Adrenal gland (tissue), 12 donors: ENCODE measurements around the gene CATSPERZ. TPM values are rescaled to one million over a fixed set of nuclear protein-coding genes. Genes with fewer than 3 reads are reported as not detected.
A peak's percentile ranks its signal among the peaks of the same experiment; 100 is the strongest.
"Not testable (repeated sequence)": the region's sequence is repeated elsewhere in the genome, so short reads cannot be mapped to it uniquely, and the experiment has no call there.

Experiments used
- DNase-seq, 7 donors: peaks; one replicate each; pipeline ENCODE4 v3.0.0-alpha.2; 2019 to 2020
- H3K27ac ChIP-seq, 5 donors: fragments of 200-600 bp; sonication (generic) in 4 of 5; 1 replicate in 3 of 5; 2 replicates in 2 of 5; pipeline versions ENCODE4 v1.5.1 to v1.8.0; 2016 to 2020; ENCODE audit warnings: mild to moderate bottlenecking in 1 of 5
- H3K27me3 ChIP-seq: fragments of 200-600 bp; 2 replicates; pipeline ENCODE4 v1.8.0; 2021
- H3K36me3 ChIP-seq, 2 donors: fragments of 200-600 bp; replicated peaks in 1 of 2; 1 replicate in 1 of 2; 2 replicates in 1 of 2; pipeline versions ENCODE4 v1.5.1 to v1.8.0; 2018 to 2022
- H3K4me1 ChIP-seq, 2 donors: fragments of 200-600 bp; replicated peaks in 1 of 2; 1 replicate in 1 of 2; 2 replicates in 1 of 2; pipeline versions ENCODE4 v1.5.1 to v1.8.0; 2018 to 2021
- H3K4me3 ChIP-seq, 4 donors: fragments of 200-600 bp; sonication (generic) in 3 of 4; one replicate each; pipeline ENCODE4 v1.5.1; 2016 to 2018
- H3K9me3 ChIP-seq, 3 donors: fragments of 200-600 bp; sonication (generic) in 1 of 3; replicated peaks in 1 of 3; 1 replicate in 2 of 3; 2 replicates in 1 of 3; pipeline versions ENCODE4 v1.5.1 to v1.8.0; 2016 to 2021
- CTCF ChIP-seq, 6 experiments: fragments of 450-650 bp in 4 of 6; fragments of 200-600 bp in 2 of 6; sonication (generic) in 1 of 6; IDR thresholded peaks; 1 replicate in 5 of 6; 2 replicates in 1 of 6; pipeline versions ENCODE4 v1.5.1 to v1.8.0; 2016 to 2021; ENCODE audit warnings: antibody characterized with exemption in 6 of 6, mild to moderate bottlenecking in 2 of 6, moderate library complexity in 1 of 6
- POLR2A ChIP-seq, 2 donors: fragments of 450-650 bp; IDR thresholded peaks; one replicate each; pipeline ENCODE4 v1.6.1; 2017; ENCODE audit warnings: antibody characterized with exemption in 2 of 2, mild to moderate bottlenecking in 2 of 2, moderate library complexity in 1 of 2
- WGBS, 4 donors: extraction: QIAGEN DNeasy Blood & Tissue Kit in 2 of 4; methylation state at CpG; one replicate each; pipeline versions ENCODE4 v1.1.5 to v1.1.7; 2013 to 2017; 5-methylcytosine and 5-hydroxymethylcytosine counted together
- intact Hi-C, 2 donors: fragments of 100-400 bp; cut with DNase I; formaldehyde crosslinking; loops; one replicate each; pipeline versions ENCODE4 v1.14.1 to v1.15.0; 2022 to 2023
- polyA plus RNA-seq, 3 donors: library from polyadenylated mRNA; stranded (reverse); fragments of 200-250 nt in 2 of 3; fragments of 350-450 nt in 1 of 3; fragmentation: Illumina TruSeq in 1 of 3; extraction: RNeasy Lipid Tissue Mini Kit (QIAGEN cat#74804) in 1 of 3; gene quantifications; one replicate each; pipeline ENCODE4 v1.2.3, GENCODE V29; 2013 to 2014
- total RNA-seq, 9 donors: library from RNA; depleted of rRNA in 4 of 9; stranded (reverse); fragments of >200 nt in 4 of 9; fragments of 120-200 nt in 1 of 9; fragmentation: NEBNext Ultra II Directional in 1 of 9; extraction: Animal tissue kit (Norgen Biotek cat#: 25700) in 1 of 9; gene quantifications; one replicate each; pipeline versions ENCODE4 v1.1.0 to v1.2.4, GENCODE V29; 2013 to 2023
- donor health status: healthy with polysubstance abuse.
- donor health status: Bipolar disorder and iron deficiency.
- donor health status: DM: yes; HTN: yes; CAD: no.
- donor health status: DM: no; HTN: no; CAD: no.
- donor health status: DM: no; HTN: no; CAD: no.
- donor health status: DM: yes; HTN: yes; CAD: no.

CATSPERZ gene
- total and polyA plus RNA-seq, 12 donors = 0.28 to 1.2 (median 0.71) TPM; not detected in 8

GRCh38 chr11:64323373-64323772 lies 23.2 kb downstream of the CATSPERZ start:
- no peaks in the 10 kb centered on the region for H3K9me3 ChIP-seq
- DNase-seq = no peak
- no peaks in the 10 kb centered on the region for H3K27me3 ChIP-seq
- H3K4me3 ChIP-seq = no peak overlapping the region
- TF ChIP-seq CTCF (IDR thresholded peaks at IDR 0.05) (no peak), POLR2A (IDR thresholded peaks at IDR 0.05) (no peak)
- H3K36me3 ChIP-seq = peaks cover 0 to 14% of the 10 kb centered on the region in 2 donors
- 42 to 70% (median 67%) methylated on average over 2 to 5 of the region's 5 CpGs for WGBS, 4 donors
- intact Hi-C loops = no loop called here
- peaks cover 10 to 11% of the 10 kb centered on the region in 2 donors for H3K4me1 ChIP-seq
- peak overlapping the region in 2 of 5 donors; percentile 34 to 44 for H3K27ac ChIP-seq

DNA sequence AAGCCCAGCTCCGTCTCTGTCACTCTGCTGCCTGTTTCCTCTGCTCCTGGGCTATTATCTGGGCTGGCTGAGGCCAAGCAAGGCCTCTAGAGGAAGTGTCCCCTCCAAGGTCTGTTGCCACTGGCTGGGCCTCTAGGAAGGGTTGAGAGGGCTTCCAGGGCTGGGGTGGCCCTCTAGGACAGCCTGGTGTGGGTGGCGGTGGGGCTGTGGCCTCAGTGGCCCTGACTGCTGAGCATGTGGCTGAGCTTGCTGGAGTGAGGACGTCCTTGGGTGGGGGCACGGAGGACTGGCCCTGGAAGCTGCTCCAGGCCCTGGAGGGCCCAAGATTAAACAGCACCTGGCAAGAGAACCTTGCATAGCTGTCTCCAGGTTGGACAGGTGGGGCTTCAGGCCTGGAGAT lies 23.8 kb downstream of the CATSPERZ start:
- DNase-seq = peak in 2 of 7 donors; percentile 19 to 27
- H3K4me1 ChIP-seq, H3K9me3 ChIP-seq, H3K27me3 ChIP-seq, H3K4me3 ChIP-seq, intact Hi-C loops: not testable (repeated sequence)
- H3K36me3 ChIP-seq = peaks cover 0 to 14% of the 10 kb centered on the region in 2 donors
- H3K27ac ChIP-seq = peak overlapping the region in 4 of 5 donors; percentile 43 to 64 (median 46)
- WGBS, 4 donors = 49 to 78% (median 58%) methylated on average over 1 to 4 of the region's 4 CpGs

GRCh38 chr11:64324692-64325469 lies 24.7 kb downstream of the CATSPERZ start:
- Histone ChIP-seq H3K27ac (peak overlapping the region in 2 of 5 donors; percentile 44 to 64), H3K4me1 (no peaks in the 10 kb centered on the region), H3K27me3 (no peaks in the 10 kb centered on the region), H3K9me3 (no peaks in the 10 kb centered on the region), H3K36me3 (peaks cover 0 to 14% of the 10 kb centered on the region in 2 donors), H3K4me3 (no peak overlapping the region)
- TF ChIP-seq CTCF (IDR thresholded peaks at IDR 0.05) (no peak), POLR2A (IDR thresholded peaks at IDR 0.05) (no peak)
- WGBS, 4 donors = 75 to 82% (median 78%) methylated on average over 11 of the region's 11 CpGs
- peak in 1 of 7 donors; percentile 43 for DNase-seq
- intact Hi-C loops = no loop called here

GRCh38 chr11:64327375-64327774 lies 27.2 kb downstream of the CATSPERZ start:
- no peak overlapping the region for H3K4me3 ChIP-seq
- peaks cover 0 to 5% of the 10 kb centered on the region in 2 donors for H3K36me3 ChIP-seq
- H3K4me1 ChIP-seq = peaks cover 8 to 14% of the 10 kb centered on the region in 2 donors
- H3K27ac ChIP-seq = no peak overlapping the region
- intact Hi-C loops = no loop called here
- 86 to 90% (median 88%) methylated on average over 2 of the region's 2 CpGs for WGBS, 4 donors
- no peak for DNase-seq
- H3K9me3 ChIP-seq = no peaks in the 10 kb centered on the region
- TF ChIP-seq CTCF (IDR thresholded peaks at IDR 0.05) (no peak), POLR2A (IDR thresholded peaks at IDR 0.05) (no peak)
- H3K27me3 ChIP-seq = no peaks in the 10 kb centered on the region

DNA sequence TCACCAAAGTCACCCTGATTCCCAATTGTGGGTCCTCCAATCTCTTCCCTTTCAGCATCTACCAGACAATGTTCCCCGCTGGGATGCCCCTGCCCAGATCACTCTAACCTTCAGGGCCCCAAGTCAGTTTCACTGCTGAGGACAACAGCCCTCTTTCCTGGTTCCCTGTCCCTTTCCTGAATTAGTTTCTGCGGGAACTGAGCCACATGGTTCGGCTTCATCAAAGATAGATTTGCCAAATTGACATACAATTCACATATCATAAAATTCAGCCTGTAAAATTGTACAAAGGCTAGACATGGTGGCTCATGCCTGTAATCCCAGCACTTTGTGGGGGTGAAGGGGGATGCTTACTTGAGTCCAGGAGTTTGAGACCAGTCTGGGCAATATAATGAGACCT lies 27.8 kb downstream of the CATSPERZ start:
- 92 to 97% (median 94%) methylated on average over 3 of the region's 3 CpGs for WGBS, 4 donors
- H3K27me3 ChIP-seq = no peaks in the 10 kb centered on the region
- DNase-seq = no peak

More for the DNA sequence above, 27.8 kb downstream of the CATSPERZ start:
- Histone ChIP-seq H3K27ac (no peak overlapping the region), H3K4me1 (peaks cover 9 to 16% of the 10 kb centered on the region in 2 donors), H3K36me3 (no peaks in the 10 kb centered on the region), H3K9me3 (no peaks in the 10 kb centered on the region), H3K4me3 (no peak overlapping the region)
- TF ChIP-seq CTCF (IDR thresholded peaks at IDR 0.05) = no peak
- TF ChIP-seq POLR2A (IDR thresholded peaks at IDR 0.05) = no peak
- intact Hi-C loops = no loop called here
